Liver (tissue), 3 donors: ENCODE results near the gene CDH9.

Source experiments
- CTCF ChIP-seq: fragments of 150-350 bp; IDR thresholded peaks from 2 replicates; pipeline ENCODE4 v1.5.1; 2017; ENCODE audit warnings: improper control_type of control experiment, low read depth, low read length; ENCODE audit not compliant: missing input control
- EGR1 ChIP-seq, 2 donors: IDR thresholded peaks; 2 replicates each; pipeline ENCODE4 v1.6.1; 2016 to 2018; ENCODE audit warnings: antibody characterized with exemption in 2 of 2, low read depth in 2 of 2
- HNF4G ChIP-seq: IDR thresholded peaks from 2 replicates; pipeline ENCODE4 v1.6.1; 2016; ENCODE audit warnings: antibody characterized with exemption
- JUND ChIP-seq, 2 donors: IDR thresholded peaks; 2 replicates each; pipeline ENCODE4 v1.6.1; 2016; ENCODE audit warnings: antibody characterized with exemption in 2 of 2
- NR2F2 ChIP-seq: IDR thresholded peaks from 2 replicates; pipeline ENCODE4 v1.6.1; 2016; ENCODE audit warnings: antibody characterized with exemption
- RAD21 ChIP-seq, 2 donors: IDR thresholded peaks; 2 replicates each; pipeline ENCODE4 v1.6.1; 2016; ENCODE audit warnings: antibody characterized with exemption in 2 of 2, mild to moderate bottlenecking in 2 of 2
- REST ChIP-seq: IDR thresholded peaks from 2 replicates; pipeline ENCODE4 v1.6.1; 2016; ENCODE audit warnings: antibody characterized with exemption, mild to moderate bottlenecking
- SP1 ChIP-seq: IDR thresholded peaks from 2 replicates; pipeline ENCODE4 v1.6.1; 2018; ENCODE audit warnings: antibody characterized with exemption, mild to moderate bottlenecking
- TAF1 ChIP-seq: conservative IDR thresholded peaks from 2 replicates; pipeline ENCODE4 v1.6.1; 2016; ENCODE audit warnings: antibody characterized with exemption, mild to moderate bottlenecking
- YY1 ChIP-seq: IDR thresholded peaks from 2 replicates; pipeline ENCODE4 v1.6.1; 2016; ENCODE audit warnings: antibody characterized with exemption, mild to moderate bottlenecking
- ZBTB33 ChIP-seq: IDR thresholded peaks from 2 replicates; pipeline ENCODE4 v1.6.1; 2016; ENCODE audit warnings: antibody characterized with exemption
- TF ChIP-seq, protein P1 (sequence below): IDR thresholded peaks from 2 replicates; pipeline ENCODE4 v1.6.1; 2016; ENCODE audit warnings: antibody characterized with exemption
- TF ChIP-seq, protein P2 (sequence below): IDR thresholded peaks from 2 replicates; pipeline ENCODE4 v1.6.1; 2016; ENCODE audit warnings: antibody characterized with exemption
- donor health status: healthy.
- donor health status: healthy.

DNA sequence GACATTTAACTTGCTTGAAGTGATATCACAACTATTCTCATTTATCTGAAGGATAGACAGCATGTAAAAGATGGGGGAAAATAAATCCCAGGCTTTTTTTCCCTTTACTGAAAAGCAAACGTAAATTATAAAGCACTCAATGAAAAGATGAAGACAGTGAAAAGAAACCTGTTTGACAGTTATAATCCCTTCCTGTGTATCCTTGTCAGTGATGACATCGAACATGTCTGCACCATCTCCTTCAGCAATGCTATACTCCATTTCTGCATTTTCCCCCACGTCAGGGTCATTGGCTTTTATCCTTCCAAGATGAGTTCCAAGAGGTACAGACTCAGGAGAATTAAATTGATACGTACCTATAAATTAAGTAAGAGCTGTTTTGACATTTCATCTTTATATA lies 134.9 kb downstream of the CDH9 start:
- no peak for TF ChIP-seq ZBTB33
- no peak for TF ChIP-seq EGR1 (IDR thresholded peaks at IDR 0.05; ENCODE audit: low read depth in 2 of 2)
- no peak for TF ChIP-seq CTCF
- no peak for TF ChIP-seq NR2F2
- no peak for TF ChIP-seq SP1
- no peak for TF ChIP-seq TAF1
- TF ChIP-seq, protein P1, sequence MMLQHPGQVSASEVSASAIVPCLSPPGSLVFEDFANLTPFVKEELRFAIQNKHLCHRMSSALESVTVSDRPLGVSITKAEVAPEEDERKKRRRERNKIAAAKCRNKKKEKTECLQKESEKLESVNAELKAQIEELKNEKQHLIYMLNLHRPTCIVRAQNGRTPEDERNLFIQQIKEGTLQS: no peak
- TF ChIP-seq REST: no peak
- no peak for TF ChIP-seq RAD21 (IDR thresholded peaks at IDR 0.05)
- no peak for TF ChIP-seq YY1
- TF ChIP-seq, protein P2, sequence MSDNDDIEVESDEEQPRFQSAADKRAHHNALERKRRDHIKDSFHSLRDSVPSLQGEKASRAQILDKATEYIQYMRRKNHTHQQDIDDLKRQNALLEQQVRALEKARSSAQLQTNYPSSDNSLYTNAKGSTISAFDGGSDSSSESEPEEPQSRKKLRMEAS: no peak
- no peak for TF ChIP-seq HNF4G
- no peak for TF ChIP-seq JUND (IDR thresholded peaks at IDR 0.05)
